ENCODE measurements around the gene SLC2A6. TPM values are rescaled to one million over a fixed set of nuclear protein-coding genes. Genes with fewer than 3 reads are reported as not detected.

SLC2A6 gene
- total RNA-seq, 1 donor from 2014 or later = 2.0 TPM

- Histone ChIP-seq H3K4me1 (peaks cover 17% of the 10 kb centered on the region), H3K4me3 (no peak overlapping the region), H3K27me3 (ENCODE audit: low read depth) (peaks cover 26% of the 10 kb centered on the region), H3K27ac (replicated peaks) (no peak overlapping the region), H3K9me3 (replicated peaks) (no peaks in the 10 kb centered on the region), H3K36me3 (no peaks in the 10 kb centered on the region)
- intact Hi-C loops (cut with micrococcal nuclease) = loop anchor here (5.0 to 10.0 kb wide), 2 partner anchors 82 to 305 kb away; no protein-coding TSS in a partner anchor
- TF ChIP-seq CTCF (IDR thresholded peaks at IDR 0.05; ENCODE audit: borderline replicate concordance) = no peak
- no peak for DNase-seq
Observed at GRCh38 chr9:133489253-133490190, 10.6 kb upstream of the SLC2A6 start.

GRCh38 chr9:133488686-133489252, 9.9 kb upstream of the SLC2A6 start:
- no peak for DNase-seq
- Histone ChIP-seq H3K27me3 (ENCODE audit: low read depth) (peaks cover 30% of the 10 kb centered on the region), H3K9me3 (replicated peaks) (no peaks in the 10 kb centered on the region), H3K4me3 (no peak overlapping the region), H3K4me1 (peaks cover 17% of the 10 kb centered on the region), H3K27ac (replicated peaks) (no peak overlapping the region), H3K36me3 (no peaks in the 10 kb centered on the region)
- intact Hi-C loops (cut with micrococcal nuclease) = loop anchor here (5.0 to 10.0 kb wide), 2 partner anchors 81 to 304 kb away; no protein-coding TSS in a partner anchor
- no peak for TF ChIP-seq CTCF (IDR thresholded peaks at IDR 0.05; ENCODE audit: borderline replicate concordance)

GRCh38 chr9:133487331-133487725, 8.4 kb upstream of the SLC2A6 start:
- Histone ChIP-seq H3K27me3 (ENCODE audit: low read depth) (peaks cover 30% of the 10 kb centered on the region), H3K27ac (replicated peaks) (no peak overlapping the region), H3K36me3 (no peaks in the 10 kb centered on the region), H3K4me1 (peaks cover 9% of the 10 kb centered on the region), H3K4me3 (no peak overlapping the region), H3K9me3 (replicated peaks) (no peaks in the 10 kb centered on the region)
- intact Hi-C loops (cut with micrococcal nuclease) = loop anchor here (5.0 to 10.0 kb wide), 2 partner anchors 80 to 303 kb away; no protein-coding TSS in a partner anchor
- no peak for TF ChIP-seq CTCF (IDR thresholded peaks at IDR 0.05; ENCODE audit: borderline replicate concordance)
- no peak for DNase-seq

- intact Hi-C loops (cut with micrococcal nuclease) = loop anchor here (5.0 to 10.0 kb wide), 2 partner anchors 78 to 301 kb away; no protein-coding TSS in a partner anchor
- Histone ChIP-seq H3K4me3 (no peak overlapping the region), H3K4me1 (no peaks in the 10 kb centered on the region), H3K9me3 (replicated peaks) (no peaks in the 10 kb centered on the region), H3K27me3 (ENCODE audit: low read depth) (peaks cover 30% of the 10 kb centered on the region), H3K36me3 (no peaks in the 10 kb centered on the region), H3K27ac (replicated peaks) (no peak overlapping the region)
- DNase-seq = no peak
- TF ChIP-seq CTCF (IDR thresholded peaks at IDR 0.05; ENCODE audit: borderline replicate concordance) = no peak
Observed at GRCh38 chr9:133485531-133486260, 6.8 kb upstream of the SLC2A6 start.
